Measurements from ENCODE around the gene RASSF4.

Gene RASSF4

GRCh38 chr10:44929356-44930255, 30.0 kb upstream of the RASSF4 start:
- H3K4me3 ChIP-seq (ENCODE audit: low read length) = no peak overlapping the region
- H3K79me2 ChIP-seq (ENCODE audit: low read length) = no peaks in the 10 kb centered on the region
- H3K9ac ChIP-seq (ENCODE audit: low read length) = no peak overlapping the region
- no peaks in the 10 kb centered on the region for H3K9me3 ChIP-seq (ENCODE audit: insufficient read depth, low read length)
- no peak overlapping the region for H2AFZ ChIP-seq (ENCODE audit: low read depth, low read length)
- H4K20me1 ChIP-seq (ENCODE audit: insufficient read depth, low read length) = no peaks in the 10 kb centered on the region
- no peak for TF ChIP-seq EZH2phosphoT487 (IDR thresholded peaks at IDR 0.05; ENCODE audit: low read depth)
- no peak for TF ChIP-seq CTCF (IDR thresholded peaks at IDR 0.05; ENCODE audit: low read depth, low read length)
- H3K4me2 ChIP-seq (ENCODE audit: low read length) = no peak overlapping the region
- no peaks in the 10 kb centered on the region for H3K36me3 ChIP-seq (replicated peaks; ENCODE audit: low read depth, low read length)
- peaks cover 7% of the 10 kb centered on the region for H3K4me1 ChIP-seq (ENCODE audit: low read length)
- H3K27ac ChIP-seq (ENCODE audit: low read length) = no peak overlapping the region
- no peaks in the 10 kb centered on the region for H3K27me3 ChIP-seq (ENCODE audit: low read depth, low read length)

- H3K4me1 ChIP-seq (ENCODE audit: low read length) = peaks cover 14% of the 10 kb centered on the region
- H3K9me3 ChIP-seq (ENCODE audit: insufficient read depth, low read length) = no peaks in the 10 kb centered on the region
- no peak overlapping the region for H2AFZ ChIP-seq (ENCODE audit: low read depth, low read length)
- TF ChIP-seq CTCF (IDR thresholded peaks at IDR 0.05; ENCODE audit: low read depth, low read length) (no peak), EZH2phosphoT487 (IDR thresholded peaks at IDR 0.05; ENCODE audit: low read depth) (no peak)
- H3K4me3 ChIP-seq (ENCODE audit: low read length) = no peak overlapping the region
- H4K20me1 ChIP-seq (ENCODE audit: insufficient read depth, low read length) = no peaks in the 10 kb centered on the region
- H3K27ac ChIP-seq (ENCODE audit: low read length) = no peak overlapping the region
- H3K27me3 ChIP-seq (ENCODE audit: low read depth, low read length) = no peaks in the 10 kb centered on the region
- no peaks in the 10 kb centered on the region for H3K36me3 ChIP-seq (replicated peaks; ENCODE audit: low read depth, low read length)
- H3K9ac ChIP-seq (ENCODE audit: low read length) = no peak overlapping the region
- H3K4me2 ChIP-seq (ENCODE audit: low read length) = no peak overlapping the region
- no peaks in the 10 kb centered on the region for H3K79me2 ChIP-seq (ENCODE audit: low read length)
Observed at GRCh38 chr10:44930904-44931620, 28.5 kb upstream of the RASSF4 start.

- no peak overlapping the region for H3K4me2 ChIP-seq (ENCODE audit: low read length)
- no peak overlapping the region for H3K9ac ChIP-seq (ENCODE audit: low read length)
- TF ChIP-seq EZH2phosphoT487 (IDR thresholded peaks at IDR 0.05; ENCODE audit: low read depth) (no peak), CTCF (IDR thresholded peaks at IDR 0.05; ENCODE audit: low read depth, low read length) (no peak)
- no peaks in the 10 kb centered on the region for H4K20me1 ChIP-seq (ENCODE audit: insufficient read depth, low read length)
- no peak overlapping the region for H3K27ac ChIP-seq (ENCODE audit: low read length)
- H3K4me1 ChIP-seq (ENCODE audit: low read length) = peaks cover 14% of the 10 kb centered on the region
- no peak overlapping the region for H2AFZ ChIP-seq (ENCODE audit: low read depth, low read length)
- H3K79me2 ChIP-seq (ENCODE audit: low read length) = no peaks in the 10 kb centered on the region
- H3K4me3 ChIP-seq (ENCODE audit: low read length) = no peak overlapping the region
- no peaks in the 10 kb centered on the region for H3K27me3 ChIP-seq (ENCODE audit: low read depth, low read length)
- H3K36me3 ChIP-seq (replicated peaks; ENCODE audit: low read depth, low read length) = no peaks in the 10 kb centered on the region
- H3K9me3 ChIP-seq (ENCODE audit: insufficient read depth, low read length) = no peaks in the 10 kb centered on the region
Observed at GRCh38 chr10:44931621-44932516, 27.7 kb upstream of the RASSF4 start.

Data from OCI-LY3 (cell line).